AG10803 (cell line): ENCODE data around the gene HSPA12A.
"Not testable (repeated sequence)": the region's sequence is repeated elsewhere in the genome, so short reads cannot be mapped to it uniquely, and the experiment has no call there.

Experiments used
- DNase-seq: peaks from one replicate; pipeline ENCODE4 v3.0.0; 2010; ENCODE audit warnings: low read depth
- H3K4me3 ChIP-seq: 2 replicates; pipeline ENCODE4 v1.5.1; 2011; ENCODE audit warnings: mild to moderate bottlenecking, low read length, control low read depth
- TF ChIP-seq, protein P1 (sequence below): conservative IDR thresholded peaks from 2 replicates; pipeline ENCODE4 v1.5.1; 2011; ENCODE audit warnings: mild to moderate bottlenecking, low read length, control low read depth, inconsistent platforms

The HSPA12A gene

DNA sequence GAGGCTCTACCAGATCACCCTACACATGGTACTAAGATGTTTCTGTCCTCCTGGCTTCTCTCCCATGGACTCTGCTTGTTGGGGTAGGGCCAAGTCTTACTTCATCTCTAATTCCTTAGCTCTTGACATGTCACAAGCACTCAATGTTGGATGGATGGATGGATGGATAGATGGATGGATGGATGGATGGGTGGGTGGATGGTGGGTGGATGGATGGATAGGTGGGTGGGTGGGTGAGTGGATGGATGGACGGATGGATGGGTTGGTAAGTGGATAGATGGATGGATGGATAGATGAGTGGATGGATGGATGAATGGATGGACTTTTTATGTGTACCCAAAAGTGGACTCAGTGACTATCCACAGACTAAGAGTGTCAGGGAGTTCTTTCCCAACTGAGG, 28.5 kb downstream of the HSPA12A start:
- DNase-seq: peak; percentile 40
- TF ChIP-seq, protein P1, sequence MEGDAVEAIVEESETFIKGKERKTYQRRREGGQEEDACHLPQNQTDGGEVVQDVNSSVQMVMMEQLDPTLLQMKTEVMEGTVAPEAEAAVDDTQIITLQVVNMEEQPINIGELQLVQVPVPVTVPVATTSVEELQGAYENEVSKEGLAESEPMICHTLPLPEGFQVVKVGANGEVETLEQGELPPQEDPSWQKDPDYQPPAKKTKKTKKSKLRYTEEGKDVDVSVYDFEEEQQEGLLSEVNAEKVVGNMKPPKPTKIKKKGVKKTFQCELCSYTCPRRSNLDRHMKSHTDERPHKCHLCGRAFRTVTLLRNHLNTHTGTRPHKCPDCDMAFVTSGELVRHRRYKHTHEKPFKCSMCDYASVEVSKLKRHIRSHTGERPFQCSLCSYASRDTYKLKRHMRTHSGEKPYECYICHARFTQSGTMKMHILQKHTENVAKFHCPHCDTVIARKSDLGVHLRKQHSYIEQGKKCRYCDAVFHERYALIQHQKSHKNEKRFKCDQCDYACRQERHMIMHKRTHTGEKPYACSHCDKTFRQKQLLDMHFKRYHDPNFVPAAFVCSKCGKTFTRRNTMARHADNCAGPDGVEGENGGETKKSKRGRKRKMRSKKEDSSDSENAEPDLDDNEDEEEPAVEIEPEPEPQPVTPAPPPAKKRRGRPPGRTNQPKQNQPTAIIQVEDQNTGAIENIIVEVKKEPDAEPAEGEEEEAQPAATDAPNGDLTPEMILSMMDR: no peak
- H3K4me3 ChIP-seq: no peak overlapping the region

DNA sequence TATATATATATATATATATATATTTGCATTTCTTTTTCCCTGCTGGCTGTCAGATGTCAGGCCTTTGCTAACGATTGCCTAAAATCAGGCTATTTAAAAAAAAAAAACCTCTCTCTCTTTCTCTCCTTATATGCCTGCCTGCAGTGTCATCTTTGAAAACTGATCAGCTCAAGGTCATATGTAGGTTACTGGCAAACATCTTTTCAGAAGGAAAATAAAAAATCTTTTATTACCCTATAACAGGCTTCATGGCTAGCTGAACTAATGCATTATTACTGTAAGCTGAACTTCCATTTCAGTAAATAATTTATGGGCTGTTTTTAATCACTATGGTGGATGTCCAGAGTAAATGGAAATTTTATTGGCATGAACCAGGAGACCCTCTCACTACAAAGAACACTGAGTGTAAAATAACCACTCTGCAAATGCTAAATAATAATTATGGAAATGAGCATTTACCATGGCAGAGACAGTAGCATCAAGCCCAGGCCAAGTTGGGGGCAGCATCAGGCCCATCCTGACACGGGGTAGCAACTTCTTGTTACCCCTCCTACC, 29.3 kb downstream of the HSPA12A start:
- DNase-seq: no peak
- H3K4me3 ChIP-seq: no peak overlapping the region
- TF ChIP-seq, protein P1: no peak

DNA sequence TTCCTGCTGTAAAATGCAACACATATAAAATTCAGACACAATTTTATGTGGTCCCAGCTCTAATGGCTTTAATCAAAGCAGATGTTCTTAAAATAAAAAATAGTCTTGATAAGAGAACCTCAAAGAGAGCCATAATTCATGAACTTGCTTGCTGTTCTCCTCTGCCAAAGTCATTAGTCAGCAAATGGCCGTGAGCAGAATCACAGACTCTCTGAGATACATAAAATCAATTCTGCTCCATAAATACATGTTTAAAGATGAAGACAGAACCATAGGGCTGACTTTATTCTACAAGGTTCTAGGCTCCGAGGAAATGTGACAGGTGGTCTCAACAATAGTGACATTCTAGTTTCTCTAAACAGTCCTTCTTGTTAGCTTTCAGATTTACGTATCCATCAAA, 29.8 kb downstream of the HSPA12A start:
- no peak for DNase-seq
- TF ChIP-seq, protein P1: no peak
- H3K4me3 ChIP-seq: no peak overlapping the region

DNA sequence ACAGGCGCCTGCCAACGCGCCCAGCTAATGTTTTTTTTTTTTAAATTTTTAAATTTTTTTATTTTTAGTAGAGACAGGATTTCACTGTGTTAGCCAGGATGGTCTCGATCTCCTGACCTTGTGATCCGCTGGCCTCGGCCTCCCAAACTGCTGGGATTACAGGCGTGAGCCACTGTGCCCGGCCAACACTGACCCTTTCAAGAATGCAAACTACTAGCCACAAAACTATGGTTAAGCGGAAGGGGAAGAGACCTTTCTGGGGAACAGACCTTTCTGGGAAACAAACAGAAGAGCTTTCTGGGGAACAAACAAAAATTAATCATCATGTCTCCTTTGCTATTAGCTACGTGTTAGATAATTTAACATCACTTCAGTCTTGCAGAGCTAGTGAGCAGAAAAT, 30.6 kb downstream of the HSPA12A start:
- H3K4me3 ChIP-seq, DNase-seq: not testable (repeated sequence)

DNA sequence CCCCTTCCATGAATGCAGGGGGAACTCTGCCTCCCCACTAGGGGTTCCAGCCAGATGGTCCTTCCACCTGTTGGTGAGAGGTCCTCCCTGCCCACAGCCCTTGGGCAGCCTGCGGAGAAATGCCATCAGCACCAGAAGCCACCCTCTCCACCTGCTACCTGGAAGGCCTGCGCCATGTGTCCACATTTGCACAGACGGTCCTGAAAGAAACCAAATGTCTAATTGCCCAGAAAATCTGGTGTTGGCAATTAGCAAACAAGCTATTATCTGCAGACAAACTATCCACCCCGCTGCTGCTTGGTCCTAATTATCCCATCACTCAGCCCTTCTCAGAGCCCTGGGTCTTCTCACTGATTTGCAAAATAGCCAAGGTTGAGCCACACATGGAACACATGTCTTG, 32.3 kb downstream of the HSPA12A start:
- TF ChIP-seq, protein P1: no peak
- no peak for DNase-seq
- no peak overlapping the region for H3K4me3 ChIP-seq

DNA sequence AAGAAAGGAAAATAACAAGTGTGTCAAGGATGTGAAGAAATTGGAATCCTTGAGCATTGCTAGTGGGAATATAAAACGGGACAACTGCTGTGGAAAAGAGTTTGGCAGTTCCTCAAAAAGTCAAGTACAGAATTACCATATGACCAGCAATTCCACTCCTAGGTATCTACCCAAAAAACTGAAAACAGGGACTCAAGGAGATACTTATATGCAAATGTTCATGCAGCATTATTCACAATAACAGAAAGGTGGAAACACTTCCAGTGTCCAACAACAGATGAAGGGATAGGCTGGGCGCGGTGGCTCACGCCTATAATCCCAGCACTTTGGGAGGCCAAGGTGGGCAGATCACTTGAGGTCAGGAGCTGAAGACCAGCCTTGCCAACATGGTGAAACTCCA, 33.5 kb downstream of the HSPA12A start:
- H3K4me3 ChIP-seq: no peak overlapping the region
- DNase-seq: no peak
- TF ChIP-seq, protein P1: no peak

DNA sequence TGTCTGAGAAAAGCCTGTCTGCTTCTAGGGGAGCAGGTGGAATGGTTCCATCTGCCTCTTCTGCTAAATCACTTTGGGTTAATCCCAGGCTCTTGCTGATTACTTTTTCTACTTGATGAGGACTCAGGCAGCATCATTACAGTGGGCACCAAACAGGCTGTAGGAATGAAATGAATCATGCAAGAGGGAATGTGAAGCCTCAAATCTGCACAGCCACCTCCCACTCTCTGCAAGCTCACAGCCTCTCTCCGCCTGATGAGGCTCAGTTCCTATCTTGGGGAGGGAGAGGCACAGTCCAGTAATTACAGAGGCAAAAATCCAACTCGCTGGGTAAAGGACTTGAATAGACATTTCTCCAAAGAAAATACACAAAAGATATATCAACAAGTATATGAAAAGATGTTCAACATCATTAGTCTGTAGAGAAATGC, 34.0 kb downstream of the HSPA12A start:
- peak; percentile 72 for DNase-seq
- H3K4me3 ChIP-seq: no peak overlapping the region
- TF ChIP-seq, protein P1: no peak

DNA sequence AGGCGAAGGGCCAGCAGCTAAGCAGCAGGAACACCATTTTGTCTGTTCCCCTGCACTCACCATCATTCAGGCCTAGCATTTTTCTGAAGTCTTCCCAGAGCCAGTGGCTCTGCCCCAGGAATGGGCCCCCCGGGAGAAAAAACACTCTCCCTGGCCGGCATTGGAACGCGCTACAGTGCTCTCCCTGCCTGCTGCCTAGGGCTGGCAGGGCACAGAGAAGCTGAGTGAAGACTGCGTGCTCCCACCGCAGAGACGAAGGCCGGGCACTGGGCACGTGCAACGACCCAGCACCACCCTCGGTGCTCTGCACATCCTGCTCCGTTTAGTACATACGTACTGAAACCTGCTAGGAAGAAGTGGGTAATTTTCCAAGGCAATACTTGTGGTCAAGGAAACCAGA, 34.4 kb downstream of the HSPA12A start:
- DNase-seq: no peak
- TF ChIP-seq, protein P1: no peak
- H3K4me3 ChIP-seq: no peak overlapping the region
